DMS79 treated with DMSO at 0.1 percent for 48 hours (cell line): ENCODE data around the gene TMEM125.

ENCODE experiments used
- DNase-seq: peaks from one replicate; lab custom pipeline; 2025; lab: John Stamatoyannopoulos, UW

Gene TMEM125

GRCh38 chr1:43274125-43274803, 4.5 kb downstream of the TMEM125 start:
- peak; percentile 60 for DNase-seq

GRCh38 chr1:43274804-43275180, 5.0 kb downstream of the TMEM125 start:
- no peak for DNase-seq

DNA sequence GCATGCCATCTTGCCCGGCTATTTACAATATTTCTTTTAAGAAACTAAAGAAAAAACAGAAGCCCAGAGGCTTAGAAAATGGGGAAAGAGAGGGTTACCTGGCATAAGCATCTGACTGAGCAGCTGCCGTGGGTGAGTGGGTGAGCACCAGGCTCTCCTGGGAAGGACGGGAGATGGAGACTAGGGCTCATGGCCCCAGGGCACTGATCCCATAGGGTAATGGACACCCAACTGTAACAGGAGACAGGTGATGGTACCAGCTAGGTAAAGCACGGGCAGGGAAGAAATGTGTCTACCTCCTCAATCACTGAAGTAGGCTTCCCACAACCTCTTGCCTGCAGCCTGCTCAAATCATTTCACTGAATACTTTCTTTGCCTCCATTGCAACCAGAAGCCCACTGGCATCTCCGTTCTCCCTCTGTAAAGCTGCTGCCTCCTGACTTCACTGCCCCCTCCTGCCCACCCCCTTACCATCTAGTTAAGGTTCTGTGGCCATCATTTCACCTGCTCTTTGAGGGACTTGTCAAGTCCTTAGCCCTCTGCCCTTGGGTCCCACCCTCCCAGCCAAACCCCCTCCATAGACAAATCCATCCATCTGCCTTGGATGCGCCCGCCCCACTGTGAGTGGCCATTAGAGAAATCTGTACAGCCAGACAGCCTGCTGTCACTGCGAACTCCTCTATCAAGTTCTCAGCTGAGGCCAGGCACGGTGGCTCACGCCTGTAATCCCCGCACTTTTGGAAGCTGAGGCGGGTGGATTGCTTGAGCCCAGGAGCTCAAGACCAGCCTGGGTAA, 6.2 kb downstream of the TMEM125 start:
- no peak for DNase-seq

DNA sequence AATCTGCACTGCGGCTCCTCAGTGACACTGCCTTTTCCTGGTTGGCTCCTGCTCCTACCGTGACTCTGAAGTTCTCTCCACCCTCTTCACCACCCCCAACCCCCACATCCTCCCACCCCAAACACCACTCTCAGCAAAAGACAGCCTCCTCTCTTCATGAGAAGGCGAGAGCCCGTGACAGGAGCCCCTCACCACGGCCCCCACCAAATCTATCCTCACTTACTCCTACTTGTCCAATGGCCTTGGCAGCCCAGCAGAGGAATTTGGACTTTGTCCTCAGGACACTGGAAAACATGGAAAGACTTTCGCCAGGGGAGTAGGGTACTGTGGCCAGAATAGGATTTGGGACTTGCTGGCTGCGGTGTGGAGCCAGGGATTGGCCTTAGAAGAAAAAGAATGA, 6.9 kb downstream of the TMEM125 start:
- no peak for DNase-seq

DNA sequence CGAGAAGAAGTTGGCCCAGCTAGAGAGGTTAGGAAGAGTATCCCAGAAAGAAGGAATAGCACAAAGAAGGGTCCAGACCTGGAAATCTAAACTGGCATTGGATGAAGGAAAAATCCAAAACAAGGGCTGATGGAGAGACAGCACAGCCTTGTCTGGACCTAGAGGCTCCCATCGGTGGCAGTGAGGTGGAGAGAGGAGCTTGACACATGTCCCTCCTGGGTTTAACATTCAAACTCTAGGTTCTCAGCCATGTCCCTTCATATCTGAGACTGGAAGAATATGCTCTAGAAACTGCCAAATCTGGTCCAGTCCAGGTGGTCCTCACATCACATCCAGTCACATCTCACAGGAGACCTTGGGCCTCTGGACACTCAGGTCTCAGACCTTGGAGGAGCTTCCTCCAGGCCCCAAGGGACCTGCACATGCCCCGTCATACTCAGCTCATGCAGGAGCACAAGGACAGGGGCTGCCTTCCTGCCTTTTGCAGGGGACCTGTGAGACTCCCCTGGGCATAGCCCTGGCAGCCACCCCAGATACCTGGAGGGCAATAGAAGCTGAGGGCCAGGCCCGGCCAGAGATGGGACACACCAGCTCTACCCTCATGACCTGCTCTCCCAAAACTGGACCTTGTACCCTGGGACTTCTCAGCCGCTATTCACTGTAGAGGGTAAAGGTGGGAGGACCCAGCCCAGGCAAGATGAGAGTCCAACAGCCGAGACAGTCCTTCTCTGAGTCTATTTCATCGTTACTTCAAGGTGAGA, 7.5 kb downstream of the TMEM125 start:
- DNase-seq: no peak

DNA sequence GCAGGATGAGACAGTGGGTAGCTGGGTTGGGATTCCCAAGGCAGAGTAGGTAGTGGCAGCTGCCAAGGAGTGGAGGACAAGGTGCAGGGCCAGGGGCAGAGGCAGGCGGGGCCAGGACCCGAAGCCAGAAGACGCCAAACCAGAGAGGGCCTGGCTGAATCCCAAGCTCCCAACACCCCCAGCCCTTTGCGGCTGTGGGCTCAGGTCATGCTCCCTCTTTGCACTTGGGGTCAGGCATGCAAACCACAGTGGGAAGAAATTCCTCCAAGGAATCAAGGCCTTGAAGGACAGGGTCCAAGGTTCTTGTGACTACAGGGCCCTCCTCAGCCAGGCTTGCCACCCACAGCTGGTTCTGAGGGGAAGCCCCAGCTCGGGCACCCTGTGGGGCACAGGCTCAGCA, 9.4 kb downstream of the TMEM125 start:
- DNase-seq: no peak

DNA sequence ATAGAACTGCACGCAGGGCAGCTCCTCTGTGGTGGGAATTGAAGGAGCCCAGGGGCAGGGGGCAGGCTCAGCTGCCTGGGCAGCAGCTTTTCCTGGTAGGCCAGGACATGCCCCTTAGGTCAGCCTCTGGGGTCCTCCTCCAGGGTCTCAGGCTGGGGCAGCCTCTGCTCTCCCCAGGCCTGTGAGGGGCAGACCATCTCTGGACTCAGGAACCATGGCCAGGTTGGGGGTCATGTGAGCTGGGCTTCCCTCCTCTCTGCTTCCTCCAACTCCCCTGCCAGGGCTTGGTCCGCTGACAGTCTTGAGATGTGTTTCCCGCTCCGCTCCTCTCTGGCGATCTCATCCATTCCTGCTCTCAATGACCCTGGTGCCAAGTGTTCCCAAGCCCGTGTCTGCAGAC, 9.9 kb downstream of the TMEM125 start:
- DNase-seq: no peak

DNA sequence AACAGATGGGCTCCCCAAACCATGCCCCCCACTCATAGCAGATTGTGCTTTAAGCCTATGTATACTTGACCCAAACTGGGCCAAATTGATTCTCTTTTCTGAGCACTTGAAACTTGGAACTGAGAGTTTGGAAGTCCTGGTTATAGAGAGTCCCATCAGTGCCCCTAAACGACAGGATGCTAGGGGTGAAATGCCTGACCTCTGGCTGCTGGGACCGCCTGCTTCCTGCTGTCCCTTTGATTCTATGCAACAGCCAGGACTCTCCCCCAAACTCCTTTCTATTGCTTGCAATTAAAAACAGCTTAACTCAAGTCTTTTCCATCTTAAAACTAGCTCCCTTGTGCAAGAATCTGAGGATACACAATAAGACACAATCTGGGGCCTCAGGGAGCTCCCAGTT, 10.9 kb downstream of the TMEM125 start:
- DNase-seq: no peak

DNA sequence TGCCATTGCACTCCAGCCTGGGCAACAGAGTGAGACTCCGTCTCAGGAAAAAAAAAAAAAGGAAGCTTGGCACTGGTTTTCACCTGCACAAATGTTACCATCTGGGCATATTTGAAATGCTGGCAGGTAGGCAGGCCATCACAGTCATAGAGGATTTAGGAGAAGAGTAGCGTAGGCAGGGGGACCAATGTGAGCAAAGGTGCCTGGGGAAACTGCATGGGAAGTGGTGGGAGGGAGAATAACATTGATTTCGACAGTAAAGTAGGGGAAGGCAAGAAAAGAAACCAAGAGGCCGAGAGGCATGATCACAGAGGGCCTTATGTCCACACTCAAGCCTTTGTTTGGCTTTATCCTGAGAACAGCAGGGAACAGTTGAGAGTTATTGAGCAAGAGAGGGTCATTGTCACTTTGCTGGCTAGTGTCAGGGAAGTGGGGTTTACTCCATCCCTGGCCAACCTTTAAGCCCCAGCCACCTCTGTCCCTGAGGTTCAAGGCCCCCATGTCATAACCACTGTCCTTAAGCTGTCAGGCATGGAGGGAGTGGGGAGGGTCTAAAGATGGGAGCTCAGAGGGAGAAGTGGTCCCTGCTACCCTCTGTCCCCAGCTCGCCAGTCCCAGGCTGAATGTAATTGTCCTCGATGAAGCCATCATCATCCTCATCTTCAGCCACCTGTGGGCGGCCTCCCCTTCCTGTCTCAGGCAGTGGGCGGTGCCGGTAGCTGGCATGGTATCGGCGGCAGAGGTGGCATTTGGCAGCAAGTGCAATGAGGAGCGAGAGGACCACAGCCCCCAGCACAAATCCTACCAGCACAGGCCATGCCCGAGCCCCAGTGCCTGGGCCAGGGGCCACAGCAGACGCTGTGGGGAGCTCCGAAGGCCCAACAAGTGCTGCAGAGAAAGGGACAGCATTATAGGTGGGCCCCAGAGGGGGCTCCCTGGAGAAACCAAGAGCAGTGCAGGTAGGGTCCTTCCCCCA, 12.7 kb downstream of the TMEM125 start:
- no peak for DNase-seq

DNA sequence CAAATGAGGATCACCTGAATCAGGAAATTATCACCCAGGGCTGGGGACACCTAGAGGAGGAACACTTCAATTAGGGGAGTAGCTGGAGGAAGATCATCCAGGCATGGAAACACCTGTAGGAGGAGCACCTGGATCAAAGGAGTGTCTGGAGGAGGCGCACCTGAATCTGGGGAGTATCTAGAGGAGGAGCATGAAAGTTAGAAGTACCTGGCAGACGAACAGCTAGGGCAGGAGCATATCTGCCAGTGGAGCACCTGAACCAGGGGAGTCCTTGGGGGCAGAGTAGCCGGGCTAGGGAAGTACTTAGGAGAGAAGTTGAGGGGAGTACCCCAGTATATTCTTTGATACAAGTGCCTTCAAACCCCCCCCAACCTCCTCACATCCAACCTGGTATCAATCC, 14.3 kb downstream of the TMEM125 start:
- no peak for DNase-seq

- DNase-seq: peak; percentile 49
These were observed 14.8 kb downstream of the TMEM125 start for GRCh38 chr1:43284546-43285110.

GRCh38 chr1:43285269-43285990, 15.6 kb downstream of the TMEM125 start, which contains the start of gene C1orf210:
Gene C1orf210, minus strand, starts transcription at chr1:43285581. Its CDS starts 2,311 bp downstream, at chr1:43283270.
- DNase-seq: peak; percentile 89

DNA sequence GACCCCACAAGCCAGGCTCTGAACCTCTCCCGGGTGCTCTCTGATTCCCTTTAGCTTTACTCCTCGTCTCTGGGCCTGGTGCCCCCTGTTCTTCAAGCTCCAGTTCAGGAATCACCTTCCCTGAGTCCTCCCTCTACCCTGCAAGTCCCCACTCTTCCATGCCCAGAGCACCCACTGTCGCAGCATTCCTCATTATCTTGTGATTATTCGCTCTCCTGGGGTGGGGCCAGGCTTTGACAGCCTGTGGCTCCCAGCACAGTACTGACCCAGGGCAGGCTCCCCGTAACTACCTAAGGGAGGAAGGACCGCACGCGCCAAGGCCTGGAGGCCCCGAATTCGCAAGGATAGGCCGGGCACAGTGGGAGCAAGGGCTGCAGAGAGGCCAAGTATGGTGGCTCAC, 16.3 kb downstream of the TMEM125 start:
- DNase-seq: no peak

- no peak for DNase-seq
These were observed 16.8 kb downstream of the TMEM125 start for GRCh38 chr1:43286533-43286932.

- no peak for DNase-seq
These were observed 18.4 kb downstream of the TMEM125 start for GRCh38 chr1:43288058-43288784.

DNA sequence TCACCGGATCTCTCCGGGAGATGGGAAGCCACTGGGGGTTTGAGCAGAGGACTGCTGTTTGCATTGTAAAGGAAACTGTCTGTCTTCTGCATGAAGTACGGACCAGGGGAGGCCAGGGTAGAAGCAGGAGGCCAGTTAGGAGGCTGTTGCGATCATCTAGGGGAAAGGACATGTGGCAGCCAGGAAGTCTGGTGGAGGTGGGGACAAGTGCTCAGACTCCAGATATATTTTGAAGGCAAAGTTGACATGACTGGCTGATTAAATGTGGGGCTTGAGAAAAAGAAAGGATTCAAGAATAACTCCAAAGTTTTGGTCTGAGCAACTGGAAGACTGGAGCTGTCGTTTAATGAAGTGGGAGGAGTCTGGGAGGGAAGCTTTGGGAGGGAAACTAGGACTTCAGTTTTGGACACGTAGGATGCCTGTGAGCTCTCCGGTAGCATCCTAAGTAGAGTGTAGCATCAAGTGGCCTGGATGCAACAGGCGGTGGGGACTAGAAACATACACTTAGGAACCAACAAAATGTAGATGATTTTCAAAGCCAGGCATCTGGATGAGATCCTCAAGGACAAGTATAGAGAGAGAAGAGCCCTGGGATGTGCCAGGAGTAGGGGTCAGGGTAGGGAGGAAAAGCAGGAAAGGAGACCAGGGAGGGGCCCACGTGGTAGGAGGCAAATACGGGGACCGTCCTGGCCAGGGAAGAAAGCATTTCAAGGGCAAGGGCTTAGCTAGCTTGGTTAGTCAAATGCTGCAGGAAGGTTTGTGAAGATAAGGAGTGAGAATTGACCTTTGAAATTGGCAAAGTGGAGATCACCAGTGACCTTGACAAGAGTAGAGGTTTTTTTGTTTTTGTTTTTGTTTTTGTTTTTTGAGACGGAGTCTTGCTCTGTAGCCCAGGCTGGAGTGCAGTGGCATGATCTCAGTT, 19.3 kb downstream of the TMEM125 start:
- no peak for DNase-seq

GRCh38 chr1:43292216-43292615, 22.4 kb downstream of the TMEM125 start:
- no peak for DNase-seq

DNA sequence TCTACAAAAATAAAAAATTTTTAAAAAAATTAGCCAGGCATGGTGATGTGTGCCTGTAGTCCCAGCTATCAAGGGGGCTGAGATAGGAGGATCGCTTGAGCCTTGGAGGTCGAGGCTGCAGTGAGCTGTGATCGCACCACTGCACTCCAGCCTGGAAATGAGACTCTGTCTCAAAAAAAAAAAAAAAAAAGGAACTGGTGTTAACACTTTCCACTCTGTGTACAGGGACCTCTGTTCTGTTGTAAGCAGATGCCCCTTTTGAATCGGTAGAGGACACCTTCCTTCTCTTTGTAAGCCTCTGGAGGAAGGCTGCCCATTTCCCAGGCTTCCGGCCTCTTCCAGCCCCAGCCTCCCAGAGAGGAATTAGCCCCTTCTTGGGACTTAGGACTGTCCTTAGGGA, 22.9 kb downstream of the TMEM125 start:
- DNase-seq: no peak

GRCh38 chr1:43293176-43293575, 23.4 kb downstream of the TMEM125 start:
- DNase-seq: no peak
